Measurements from ENCODE around the gene TGFB2.

The TGFB2 gene

DNA sequence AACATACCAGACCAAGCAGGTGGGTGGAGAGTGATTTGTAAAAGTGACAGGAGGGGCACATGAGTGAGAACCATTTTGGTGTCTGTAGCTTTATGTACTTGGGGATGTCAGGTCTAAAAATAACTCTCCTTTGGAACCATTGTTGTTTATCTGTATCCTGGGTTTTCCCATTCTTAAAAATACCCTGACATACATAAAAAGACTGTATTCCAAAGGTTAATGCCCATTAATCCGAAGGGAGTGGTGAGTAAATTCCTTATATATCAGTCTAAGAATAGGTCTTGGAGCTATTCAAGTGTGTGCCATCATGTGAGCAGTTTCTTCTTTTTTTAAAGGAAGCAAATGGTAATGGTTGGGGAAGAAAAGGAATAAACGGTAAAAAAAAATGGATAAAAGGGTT is 117.5 kb downstream of the TGFB2 start:
- DNase-seq (ENCODE audit: low read depth in 3 of 3), result no peak

GRCh38 chr1:218463194-218464156 is 118.3 kb downstream of the TGFB2 start:
- no peak for DNase-seq (ENCODE audit: low read depth in 3 of 3)

- no peak for DNase-seq (ENCODE audit: low read depth in 3 of 3)
Observed at GRCh38 chr1:218464871-218465270, 119.7 kb downstream of the TGFB2 start.

- DNase-seq (ENCODE audit: low read depth in 3 of 3), result no peak
Observed at GRCh38 chr1:218466341-218467010, 121.3 kb downstream of the TGFB2 start.

- no peak for DNase-seq (ENCODE audit: low read depth in 3 of 3)
Observed at GRCh38 chr1:218467101-218468072, 122.3 kb downstream of the TGFB2 start.

DNA sequence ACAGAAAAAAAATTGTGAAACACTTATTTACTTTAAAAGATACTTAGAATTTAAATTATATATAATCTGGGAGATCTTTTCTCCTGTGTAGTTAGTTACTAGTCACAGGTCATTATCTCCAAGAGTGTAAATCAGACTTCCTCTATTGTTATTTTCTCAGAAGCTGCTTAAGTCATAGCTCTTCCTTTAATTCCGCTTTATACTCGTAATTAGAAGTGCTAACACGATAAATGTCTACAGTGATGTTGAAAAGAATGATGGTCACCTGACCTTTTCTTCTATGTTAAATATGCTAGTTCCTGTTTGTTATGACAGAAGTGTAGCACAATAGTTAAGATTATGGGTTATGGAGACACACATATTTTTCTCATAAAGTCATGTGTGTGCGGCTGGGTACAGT is 123.6 kb downstream of the TGFB2 start:
- DNase-seq (ENCODE audit: low read depth in 3 of 3), result no peak

- DNase-seq (ENCODE audit: low read depth in 3 of 3), result no peak
Observed at GRCh38 chr1:218472885-218473284, 127.7 kb downstream of the TGFB2 start.

DNA sequence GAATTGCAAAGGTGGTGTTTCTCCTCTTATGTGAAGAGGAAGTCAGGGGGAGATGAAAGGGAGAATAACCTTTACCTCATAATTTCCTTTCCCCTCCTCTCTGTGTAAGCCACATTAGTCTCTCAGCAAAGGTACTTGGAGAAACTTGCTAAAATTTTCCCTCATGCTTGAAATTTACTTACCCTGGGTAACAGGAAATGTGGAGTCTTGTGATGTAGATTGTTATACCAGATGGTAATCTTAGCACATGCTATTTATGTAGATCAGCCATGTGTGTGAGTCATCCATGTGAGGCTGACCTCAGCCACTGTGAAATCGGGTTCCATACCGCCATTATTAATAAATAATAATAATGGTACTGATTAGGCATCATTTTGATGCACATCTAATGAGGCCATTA is 128.4 kb downstream of the TGFB2 start:
- no peak for DNase-seq (ENCODE audit: low read depth in 3 of 3)

- DNase-seq (ENCODE audit: low read depth in 3 of 3), result no peak
Observed at GRCh38 chr1:218474128-218474527, 129.0 kb downstream of the TGFB2 start.

DNA sequence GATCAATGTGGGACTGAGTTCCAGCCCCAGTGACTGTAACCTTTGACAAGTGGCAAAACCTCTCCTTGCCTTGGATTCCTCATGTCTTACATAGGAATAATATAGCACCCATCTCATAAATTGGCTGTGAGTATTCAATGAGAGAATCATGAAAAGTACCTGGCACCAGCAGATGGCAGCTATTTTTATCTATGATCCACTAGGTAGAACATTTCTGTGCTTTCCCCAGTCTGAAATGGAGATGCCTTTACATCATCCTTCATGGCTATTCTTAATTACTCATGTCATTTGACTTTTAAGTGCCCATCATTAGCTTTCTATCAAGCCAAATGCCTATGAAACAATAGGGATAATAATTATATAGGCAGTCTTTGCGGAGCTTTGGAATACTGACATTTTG is 130.1 kb downstream of the TGFB2 start:
- DNase-seq (ENCODE audit: low read depth in 3 of 3), result no peak

DNA sequence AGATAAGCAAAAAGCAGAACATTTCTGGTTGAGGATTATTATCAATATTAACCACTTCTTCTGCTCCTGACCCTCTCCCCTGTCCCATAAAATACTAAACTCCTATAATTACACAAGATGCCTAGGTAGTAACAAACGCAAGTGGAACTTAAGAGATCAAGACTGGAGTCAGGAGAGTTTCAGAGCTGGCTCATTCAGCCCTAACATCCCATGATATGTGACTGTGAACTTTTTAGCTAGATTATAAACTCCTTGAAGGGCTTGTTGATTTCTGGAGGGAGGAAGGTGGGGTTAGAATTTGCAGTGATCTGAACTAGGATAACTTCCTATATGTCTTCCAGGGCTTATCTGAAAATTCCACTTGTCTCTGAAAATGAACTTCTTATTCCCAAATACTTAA is 130.6 kb downstream of the TGFB2 start:
- DNase-seq (ENCODE audit: low read depth in 3 of 3), result no peak

DNA sequence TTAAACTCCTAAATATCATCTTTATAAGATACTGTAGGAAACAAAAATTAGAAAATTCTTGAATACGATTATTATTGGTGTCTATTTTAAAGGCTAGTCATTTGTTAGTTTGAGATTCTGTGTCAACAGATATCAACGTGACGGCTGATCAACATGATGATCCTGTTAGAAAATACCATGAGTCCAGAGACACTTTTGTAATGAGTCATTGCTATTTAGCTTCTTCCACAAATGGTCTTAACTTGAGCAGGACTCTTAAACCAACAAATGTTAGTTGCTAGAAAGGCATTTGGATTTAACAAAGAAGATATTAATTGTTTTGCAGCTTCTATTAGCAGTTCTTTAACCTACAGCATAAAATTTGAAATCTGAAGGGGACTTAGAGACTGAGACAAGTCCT is 131.2 kb downstream of the TGFB2 start:
- DNase-seq (ENCODE audit: low read depth in 3 of 3), result no peak

DNA sequence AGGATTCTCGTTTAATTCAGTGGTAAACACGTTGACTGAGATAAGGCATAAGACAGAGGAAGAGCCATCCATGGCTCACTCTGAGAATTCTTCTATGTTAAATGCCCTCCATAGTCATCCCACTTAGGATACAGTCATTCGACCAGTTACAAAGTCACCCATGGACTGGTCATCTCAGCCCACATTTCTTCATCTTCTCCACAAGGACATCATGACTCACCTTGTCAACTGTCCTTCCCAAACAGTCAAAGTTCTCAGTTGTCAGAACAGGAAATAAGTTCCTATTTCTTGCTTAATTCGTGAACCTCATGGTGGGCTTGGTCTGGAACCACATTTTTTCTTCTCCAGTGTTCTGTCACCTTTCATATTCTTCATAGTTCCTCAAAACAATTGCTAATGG is 133.2 kb downstream of the TGFB2 start:
- no peak for DNase-seq (ENCODE audit: low read depth in 3 of 3)

- DNase-seq (ENCODE audit: low read depth in 3 of 3), result no peak
Observed at GRCh38 chr1:218479436-218480115, 134.4 kb downstream of the TGFB2 start.

GRCh38 chr1:218480137-218480536 is 135.0 kb downstream of the TGFB2 start:
- DNase-seq (ENCODE audit: low read depth in 3 of 3), result no peak

- no peak for DNase-seq (ENCODE audit: low read depth in 3 of 3)
Observed at GRCh38 chr1:218480588-218481099, 135.5 kb downstream of the TGFB2 start.

DNA sequence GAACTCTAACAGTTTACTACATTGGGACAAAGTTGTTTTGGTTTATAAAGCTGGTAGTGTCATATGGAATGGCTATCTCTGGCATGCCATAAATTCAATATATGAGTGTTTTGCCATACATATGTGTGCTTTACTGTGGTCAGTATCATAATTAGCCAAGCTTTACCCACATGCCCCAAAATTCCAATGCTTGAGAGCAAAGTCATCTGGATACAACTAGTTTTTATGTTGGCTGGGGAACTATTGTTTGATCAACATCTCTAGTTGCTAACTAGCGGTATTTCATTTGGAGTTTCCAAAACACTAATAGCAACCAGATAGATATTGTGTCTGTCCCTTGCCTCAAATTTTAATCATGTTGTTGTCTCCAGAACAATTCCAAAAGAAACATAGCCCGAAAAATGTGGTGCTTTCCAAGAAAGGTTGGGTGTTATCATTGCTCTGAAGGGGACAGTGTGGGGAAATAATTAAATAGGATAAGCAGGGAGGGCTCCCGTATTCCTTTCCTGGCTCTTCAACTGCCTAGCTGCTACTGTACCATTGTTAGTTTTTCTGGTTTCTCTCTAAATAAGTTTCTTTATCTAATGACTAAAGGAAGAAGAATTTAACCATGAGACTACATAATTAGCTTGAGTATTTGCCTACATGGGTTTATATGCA is 136.1 kb downstream of the TGFB2 start:
- no peak for DNase-seq (ENCODE audit: low read depth in 3 of 3)

GRCh38 chr1:218482683-218483082 is 137.5 kb downstream of the TGFB2 start:
- no peak for DNase-seq (ENCODE audit: low read depth in 3 of 3)

DNA sequence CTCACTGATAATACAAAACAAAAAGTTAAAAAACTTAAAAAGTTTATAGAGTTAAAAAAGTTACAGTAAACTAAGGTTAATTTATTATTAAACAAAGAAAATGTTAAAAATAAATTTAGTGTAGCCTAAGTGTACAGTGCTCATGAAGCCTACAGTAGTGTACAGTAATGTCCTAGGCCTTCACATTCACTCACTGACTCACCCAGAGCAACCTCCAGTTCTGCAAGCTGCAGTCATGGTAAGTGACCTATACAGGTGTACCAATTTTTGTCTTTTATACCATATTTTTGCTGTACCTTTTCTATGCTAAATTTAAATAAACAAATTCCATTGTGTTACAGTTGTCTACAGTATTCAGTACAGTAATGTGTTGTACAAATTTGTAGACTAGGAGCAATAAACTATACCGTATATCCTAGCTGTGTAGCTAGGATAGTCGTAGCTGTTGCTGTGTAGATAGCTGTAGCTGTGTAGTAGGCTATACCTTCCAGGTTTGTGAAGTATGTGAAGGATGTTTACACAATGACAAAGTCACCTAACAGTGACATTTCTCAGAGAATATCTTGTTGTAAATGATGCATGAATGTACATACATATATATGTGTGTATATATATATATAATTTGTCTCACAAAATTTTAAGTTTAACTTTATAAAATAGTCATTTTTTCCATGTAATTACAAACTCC is 140.2 kb downstream of the TGFB2 start:
- DNase-seq (ENCODE audit: low read depth in 3 of 3), result no peak

- DNase-seq (ENCODE audit: low read depth in 3 of 3), result no peak
Observed at GRCh38 chr1:218488531-218488930, 143.4 kb downstream of the TGFB2 start.
